Esophagus muscularis mucosa (tissue), 3 donors: ENCODE measurements around the gene MAGI1.

Experiments
- CTCF ChIP-seq, 3 experiments: fragments of 200-600 bp in 2 of 3; fragments of 450-650 bp in 1 of 3; sonication (generic) in 2 of 3; IDR thresholded peaks; one replicate each; pipeline ENCODE4 v1.5.1; 2017 to 2019; ENCODE audit warnings: antibody characterized with exemption in 3 of 3, mild to moderate bottlenecking in 2 of 3, moderate library complexity in 1 of 3
- POLR2A ChIP-seq: fragments of 450-650 bp; IDR thresholded peaks from one replicate; pipeline ENCODE4 v1.6.1; 2017; ENCODE audit warnings: antibody characterized with exemption, moderate library complexity, mild to moderate bottlenecking, low read depth

DNA sequence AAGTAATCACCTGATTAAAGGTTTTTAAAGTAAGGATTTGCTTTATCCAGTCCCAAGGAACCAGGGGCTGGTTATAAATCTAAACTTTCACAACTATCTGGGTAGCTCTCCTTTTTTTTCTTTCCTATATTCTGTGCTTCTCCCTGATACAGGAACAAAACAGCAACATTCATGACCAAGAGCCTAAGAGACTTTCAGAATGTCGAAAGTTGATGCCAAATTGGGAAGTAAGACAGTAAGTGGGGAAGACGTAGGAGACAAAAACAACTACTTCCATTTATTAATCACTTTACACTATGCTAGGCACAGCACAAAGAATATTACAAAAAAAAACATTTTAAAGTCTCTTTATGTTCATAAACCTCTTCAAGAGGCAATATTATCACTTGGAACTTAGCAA, 211.6 kb downstream of the MAGI1 start:
- TF ChIP-seq POLR2A (no peak), CTCF (IDR thresholded peaks at IDR 0.05) (no peak)
